NOMO-1 treated with DMSO at 0.1 percent for 48 hours (cell line): ENCODE measurements around the gene ADAMTSL1.
"Not testable (repeated sequence)": the region's sequence is repeated elsewhere in the genome, so short reads cannot be mapped to it uniquely, and the experiment has no call there.

Experiments
- DNase-seq: peaks from one replicate; lab custom pipeline; 2025; ENCODE audit not compliant: unreplicated experiment; lab: John Stamatoyannopoulos, UW

The ADAMTSL1 gene

GRCh38 chr9:18837402-18837801 lies 363.4 kb downstream of the ADAMTSL1 start:
- DNase-seq, result no peak

GRCh38 chr9:18847576-18848275 lies 373.8 kb downstream of the ADAMTSL1 start:
- DNase-seq, result no peak

- DNase-seq, result no peak
Measured at GRCh38 chr9:18848657-18849056, 374.7 kb downstream of the ADAMTSL1 start.

GRCh38 chr9:18849270-18849669 lies 375.3 kb downstream of the ADAMTSL1 start:
- DNase-seq, result no peak

GRCh38 chr9:18849890-18850677 lies 376.1 kb downstream of the ADAMTSL1 start:
- no peak for DNase-seq

- DNase-seq, result no peak
Measured at GRCh38 chr9:18851069-18851795, 377.3 kb downstream of the ADAMTSL1 start.

GRCh38 chr9:18855656-18856055 lies 381.7 kb downstream of the ADAMTSL1 start:
- no peak for DNase-seq

GRCh38 chr9:18857334-18857733 lies 383.4 kb downstream of the ADAMTSL1 start:
- DNase-seq, result no peak

- no peak for DNase-seq
Measured at GRCh38 chr9:18857769-18858168, 383.8 kb downstream of the ADAMTSL1 start.

GRCh38 chr9:18861609-18862544 lies 387.9 kb downstream of the ADAMTSL1 start:
- DNase-seq, result no peak

- DNase-seq, result no peak
Measured at GRCh38 chr9:18863791-18864190, 389.8 kb downstream of the ADAMTSL1 start.

GRCh38 chr9:18864516-18864915 lies 390.6 kb downstream of the ADAMTSL1 start:
- no peak for DNase-seq

- no peak for DNase-seq
Measured at GRCh38 chr9:18865542-18865941, 391.6 kb downstream of the ADAMTSL1 start.

- no peak for DNase-seq
Measured at GRCh38 chr9:18866121-18866831, 392.3 kb downstream of the ADAMTSL1 start.

GRCh38 chr9:18869725-18870124 lies 395.8 kb downstream of the ADAMTSL1 start:
- DNase-seq, result no peak

GRCh38 chr9:18874069-18874468 lies 400.1 kb downstream of the ADAMTSL1 start:
- no peak for DNase-seq

- not testable (repeated sequence) for DNase-seq
Measured at GRCh38 chr9:18874990-18875389, 401.0 kb downstream of the ADAMTSL1 start.

- DNase-seq, result no peak
Measured at GRCh38 chr9:18877984-18878383, 404.0 kb downstream of the ADAMTSL1 start.

GRCh38 chr9:18881758-18882157 lies 407.8 kb downstream of the ADAMTSL1 start:
- DNase-seq, result no peak

GRCh38 chr9:18887546-18887945 lies 413.6 kb downstream of the ADAMTSL1 start:
- no peak for DNase-seq
